HepG2 (cell line): ENCODE results near the gene CEP57L1. TPM values are rescaled to one million over a fixed set of nuclear protein-coding genes. Genes with fewer than 3 reads are reported as not detected.

Experiments used
- ATAC-seq: fragments of 200-7000 bp; cut with Tn5 transposase; 3 replicates; pipeline ENCODE4 v1.9.1; 2020; ENCODE audit warnings: mild to moderate bottlenecking, moderate library complexity
- BruUV-seq: library from RNA; stranded (reverse); fragments of 400-500 nt; replicated peaks from 2 replicates; lab custom pipeline; 2021; lab: Mats Ljungman, UMichigan
- CTCF ChIA-PET: fragments of 300-600 bp; formaldehyde crosslinking; extraction: SDS; loops from one replicate; lab custom pipeline; 2021; ENCODE audit warnings: low total read pairs, inconsistent platforms, low intra/inter-chr PET ratio; lab: Yijun Ruan, JAX
- POLR2A ChIA-PET: fragments of 350-600 bp; sonication (Branson Sonifier 250); formaldehyde crosslinking; loops from one replicate; lab custom pipeline; 2020; ENCODE audit warnings: antibody characterized with exemption, inconsistent platforms; lab: Yijun Ruan, JAX
- DNase-seq: peaks from one replicate; pipeline ENCODE4 v3.0.0-alpha.2; 2015; ENCODE audit warnings: low spot score
- FAIRE-seq: peaks from 3 replicates; lab custom pipeline; 2011; peaks lifted over from hg19 to GRCh38; lab: Jason Lieb, UNC
- H2AFZ ChIP-seq: one replicate; pipeline ENCODE4 v1.6.1; 2011; ENCODE audit warnings: low read length, inconsistent platforms
- H3K27ac ChIP-seq: fragments of 300-600 bp; 3 replicates; pipeline ENCODE4 v1.8.0; 2011; ENCODE audit warnings: mixed run types, mild to moderate bottlenecking, mixed read lengths, low read length, inconsistent platforms; ENCODE audit not compliant: insufficient read depth; ENCODE audit errors: extremely low read length
- H3K27me3 ChIP-seq, 2 experiments: fragments of 200-600 bp in 1 of 2; 2 replicates in 1 of 2; 3 replicates in 1 of 2; pipeline versions ENCODE4 v1.6.0 to v1.8.0; 2011; ENCODE audit warnings: low read length in 2 of 2, mild to moderate bottlenecking in 2 of 2, moderate library complexity in 2 of 2, inconsistent platforms in 1 of 2; ENCODE audit not compliant: insufficient read depth in 2 of 2, control insufficient read depth in 1 of 2
- H3K36me3 ChIP-seq, 2 experiments: fragments of 200-600 bp in 1 of 2; replicated peaks in 1 of 2; 2 replicates in 1 of 2; 3 replicates in 1 of 2; pipeline versions ENCODE4 v1.5.1 to v1.8.0; 2011; ENCODE audit warnings: low read length in 2 of 2, inconsistent platforms in 1 of 2; ENCODE audit not compliant: insufficient read depth in 2 of 2, control insufficient read depth in 1 of 2
- H3K4me1 ChIP-seq: 2 replicates; pipeline ENCODE4 v1.5.1; 2012; ENCODE audit warnings: low read length, inconsistent platforms; ENCODE audit not compliant: insufficient read depth
- H3K4me2 ChIP-seq: 2 replicates; pipeline ENCODE4 v1.6.0; 2011; ENCODE audit warnings: low read depth, low read length, inconsistent platforms
- H3K4me3 ChIP-seq, 3 experiments: fragments of 200-600 bp in 1 of 3; sonication (generic), shearing (Covaris generic) in 1 of 3; replicated peaks in 1 of 3; 2 replicates each; pipeline ENCODE4 v1.5.1; 2011 to 2016; ENCODE audit warnings: low read length in 3 of 3, inconsistent platforms in 2 of 3, low read depth in 2 of 3, mild to moderate bottlenecking in 2 of 3, control low read depth in 1 of 3, mixed read lengths in 1 of 3; ENCODE audit not compliant: insufficient read depth in 1 of 3
- H3K79me2 ChIP-seq: one replicate; pipeline ENCODE4 v1.6.1; 2011; ENCODE audit warnings: low read length, inconsistent platforms; ENCODE audit not compliant: insufficient read depth
- H3K9ac ChIP-seq: 2 replicates; pipeline ENCODE4 v1.6.0; 2011; ENCODE audit warnings: mild to moderate bottlenecking, low read depth, low read length, inconsistent platforms; ENCODE audit not compliant: insufficient read depth
- H3K9me3 ChIP-seq: 2 replicates; pipeline ENCODE4 v1.5.1; 2012; ENCODE audit warnings: mild to moderate bottlenecking, low read length
- H4K20me1 ChIP-seq: 2 replicates; pipeline ENCODE4 v1.6.0; 2011; ENCODE audit warnings: inconsistent platforms, mild to moderate bottlenecking, low read length, moderate library complexity; ENCODE audit not compliant: insufficient read depth
- CBX1 ChIP-seq: IDR thresholded peaks from one replicate; pipeline ENCODE4 v1.6.1; 2016; ENCODE audit warnings: antibody characterized with exemption, low read depth
- CENPX ChIP-seq: sonication (generic); formaldehyde crosslinking; IDR thresholded peaks from 2 replicates; pipeline ENCODE4 v1.9.0; 2021; ENCODE audit warnings: mild to moderate bottlenecking, missing genetic modification reagents, moderate library complexity
- CREM ChIP-seq, 2 experiments: sonication (generic) in 1 of 2; formaldehyde crosslinking in 1 of 2; IDR thresholded peaks; 2 replicates each; pipeline versions ENCODE4 v1.4.0 to v1.6.1; 2016 to 2020; ENCODE audit warnings: antibody characterized with exemption in 1 of 2, mild to moderate bottlenecking in 1 of 2, missing genetic modification reagents in 1 of 2
- HHEX ChIP-seq: IDR thresholded peaks from 2 replicates; pipeline ENCODE4 v1.6.1; 2016; ENCODE audit warnings: control low read depth
- HMG20A ChIP-seq: IDR thresholded peaks from 2 replicates; pipeline ENCODE4 v1.6.1; 2016; ENCODE audit warnings: borderline replicate concordance
- MAFF ChIP-seq: IDR thresholded peaks from 2 replicates; pipeline ENCODE4 v1.6.1; 2011; ENCODE audit warnings: low read depth, low read length, improper control_type of control experiment
- MAFK ChIP-seq, 2 experiments: IDR thresholded peaks in 1 of 2; conservative IDR thresholded peaks in 1 of 2; 2 replicates each; pipeline ENCODE4 v1.6.1; 2011; ENCODE audit warnings: improper control_type of control experiment in 2 of 2, low read length in 2 of 2
- MLX ChIP-seq: IDR thresholded peaks from 2 replicates; pipeline ENCODE4 v1.6.1; 2016
- MXD1 ChIP-seq: sonication (generic); formaldehyde crosslinking; IDR thresholded peaks from 2 replicates; pipeline ENCODE4 v1.4.0; 2020; ENCODE audit warnings: mild to moderate bottlenecking, missing genetic modification reagents
- NFE2 ChIP-seq: sonication (generic); formaldehyde crosslinking; IDR thresholded peaks from 2 replicates; pipeline ENCODE4 v1.4.0; 2020; ENCODE audit warnings: missing genetic modification reagents
- SIX4 ChIP-seq: sonication (generic); formaldehyde crosslinking; IDR thresholded peaks from 2 replicates; pipeline ENCODE4 v1.4.0; 2020; ENCODE audit warnings: missing genetic modification reagents
- SMYD3 ChIP-seq: sonication (generic); formaldehyde crosslinking; IDR thresholded peaks from 2 replicates; pipeline ENCODE4 v1.8.1; 2023; ENCODE audit warnings: mild to moderate bottlenecking, missing genetic modification reagents
- TFAP4 ChIP-seq: sonication (generic); IDR thresholded peaks from 2 replicates; pipeline ENCODE4 v1.6.1; 2016; ENCODE audit warnings: low read depth, borderline replicate concordance
- ZFP36 ChIP-seq: fragments of 150-350 bp; IDR thresholded peaks from 2 replicates; pipeline ENCODE4 v1.6.1; 2018; ENCODE audit warnings: borderline replicate concordance, low read length, low read depth; ENCODE audit not compliant: partially characterized antibody
- ZNF143 ChIP-seq: sonication (generic); formaldehyde crosslinking; IDR thresholded peaks from 2 replicates; pipeline ENCODE4 v1.4.0; 2020; ENCODE audit warnings: missing genetic modification reagents
- ZNF264 ChIP-seq: sonication (generic); formaldehyde crosslinking; IDR thresholded peaks from 2 replicates; pipeline ENCODE4 v1.4.0; 2020; ENCODE audit warnings: missing genetic modification reagents
- ZNF572 ChIP-seq: sonication (generic); formaldehyde crosslinking; IDR thresholded peaks from 2 replicates; pipeline ENCODE4 v1.5.1; 2020; ENCODE audit warnings: mild to moderate bottlenecking, missing genetic modification reagents
- ZNF724P ChIP-seq: sonication (generic); formaldehyde crosslinking; IDR thresholded peaks from 2 replicates; pipeline ENCODE4 v1.8.0; 2022; ENCODE audit warnings: missing genetic modification reagents, borderline replicate concordance
- ZNF839 ChIP-seq: sonication (generic); formaldehyde crosslinking; IDR thresholded peaks from 2 replicates; pipeline ENCODE4 v1.4.0; 2020; ENCODE audit warnings: missing genetic modification reagents, mild to moderate bottlenecking, borderline replicate concordance
- WGBS: methylation state at CpG from one replicate; pipeline ENCODE4 v1.1.6; 2017; ENCODE audit warnings: low lambda C conversion rate; 5-methylcytosine and 5-hydroxymethylcytosine counted together
- in situ Hi-C: cut with HindIII; loops from 2 replicates; pipeline ENCODE4 v1.10.0; 2017; ENCODE audit warnings: low pct_unique_long_range_greater_than_20kb; ENCODE audit not compliant: extremely low pct_ligation_motif_present
- intact Hi-C: fragments of 100-400 bp; cut with micrococcal nuclease; formaldehyde crosslinking; loops from one replicate; pipeline ENCODE4 v1.10.0; 2022; ENCODE audit not compliant: unreplicated experiment
- polyA plus RNA-seq, 8 experiments: library from polyadenylated mRNA; depleted of rRNA in 3 of 8; stranded (reverse) in 7 of 8; unstranded in 1 of 8; fragments of >200 nt; fragmentation: Illumina TruSeq in 4 of 8; extraction: Trizol in 4 of 8; gene quantifications; 2 replicates each; pipeline versions ENCODE4 v1.2.1 to v1.2.3, GENCODE V29; 2011 to 2016; ENCODE audit warnings: low read depth in 4 of 8, missing spikeins in 1 of 8, mixed read lengths in 1 of 8; ENCODE audit not compliant: insufficient read depth in 1 of 8
- total RNA-seq, 5 experiments: library from RNA; depleted of rRNA; stranded (reverse); fragments of >200 nt; fragmentation: Illumina TruSeq; extraction: Trizol; gene quantifications; 2 replicates each; pipeline ENCODE4 v1.2.3, GENCODE V29; 2016; ENCODE audit warnings: low read depth in 1 of 5

Gene CEP57L1
- total and polyA plus RNA-seq, 2 of the 13 experiments (the other 11 are each of a cell fraction or from before 2014, with no cell fraction given) = 7.7 to 15.5 TPM

DNA sequence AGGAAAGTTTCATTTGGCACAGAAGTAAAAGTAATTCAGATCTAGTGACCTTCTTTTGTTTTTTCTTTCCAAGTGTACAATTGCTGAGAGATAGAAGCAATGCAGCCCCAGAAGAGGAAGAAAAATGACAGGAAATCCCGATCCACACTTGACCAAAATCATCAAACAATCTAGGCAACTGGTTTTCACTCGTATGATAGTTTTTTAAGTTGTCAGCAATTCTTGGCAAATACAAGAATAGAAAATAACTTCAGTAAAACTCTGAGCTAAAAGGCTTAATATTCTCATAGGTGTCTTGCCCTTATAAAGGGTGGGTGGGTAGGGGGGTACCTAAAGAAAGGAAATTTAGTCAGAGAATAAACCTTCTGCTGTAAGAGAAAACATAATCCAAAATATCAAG, 36.7 kb upstream of the CEP57L1 start:
- no peaks in the 10 kb centered on the region for H3K9me3 ChIP-seq
- H3K27me3 ChIP-seq = no peaks in the 10 kb centered on the region
- peaks cover 16% of the 10 kb centered on the region for H3K4me1 ChIP-seq
- H3K27ac ChIP-seq = no peak overlapping the region
- no peak overlapping the region for H3K4me2 ChIP-seq
- H4K20me1 ChIP-seq = no peaks in the 10 kb centered on the region
- H2AFZ ChIP-seq = no peak overlapping the region
- no peak for FAIRE-seq
- H3K4me3 ChIP-seq = no peak overlapping the region
- no peaks in the 10 kb centered on the region for H3K79me2 ChIP-seq
- DNase-seq = no peak
- CTCF ChIA-PET = no interaction called here
- in situ Hi-C loops (no loop called here), intact Hi-C loops (loop anchor here (1.0 kb wide), 1 partner anchor 8 kb away; no protein-coding TSS in a partner anchor)
- no peaks in the 10 kb centered on the region for H3K36me3 ChIP-seq
- no peak for ATAC-seq
- H3K9ac ChIP-seq = no peak overlapping the region
- POLR2A ChIA-PET = interaction anchor here (1.2 kb wide), 1 partner anchor 50 kb away, joined by 3 read pairs; no protein-coding TSS in a partner anchor
- BruUV-seq = no TSS peak
- WGBS = 97% methylated on average over 2 of the region's 2 CpGs
- peak; percentile 37 to 77; a peak in 3 of 4 replicates for TF ChIP-seq MAFK (conservative IDR thresholded peaks at IDR 0.05 in 1 of 2, IDR thresholded peaks at IDR 0.05 in 1 of 2; ENCODE audit: low read length in 2 of 2)
- no peak for TF ChIP-seq NFE2 (CRISPR knock-in tag)
- TF ChIP-seq MAFF = peak; percentile 59
- TF ChIP-seq, all 625 proteins: peak for 2

GRCh38 chr6:109059153-109059552, 36.2 kb upstream of the CEP57L1 start:
- BruUV-seq = no TSS peak
- CTCF ChIA-PET = no interaction called here
- H3K4me1 ChIP-seq = peaks cover 16% of the 10 kb centered on the region
- H3K79me2 ChIP-seq = no peaks in the 10 kb centered on the region
- POLR2A ChIA-PET = interaction anchor here (1.2 kb wide), 1 partner anchor 51 kb away, joined by 3 read pairs; no protein-coding TSS in a partner anchor
- WGBS = 62% methylated on average over 3 of the region's 3 CpGs
- intact Hi-C loops (loop anchor here (1.0 kb wide), 1 partner anchor 9 kb away; no protein-coding TSS in a partner anchor), in situ Hi-C loops (no loop called here)
- H3K9ac ChIP-seq = no peak overlapping the region
- no peak overlapping the region for H2AFZ ChIP-seq
- no peaks in the 10 kb centered on the region for H3K27me3 ChIP-seq
- DNase-seq (peak; percentile 39), FAIRE-seq (no peak), ATAC-seq (no peak)
- H3K27ac ChIP-seq = no peak overlapping the region
- no peak overlapping the region for H3K4me3 ChIP-seq
- H4K20me1 ChIP-seq = no peaks in the 10 kb centered on the region
- H3K4me2 ChIP-seq = 0 out of 2 replicates have a peak overlapping the region, but pooled peaks have one; percentile 19
- no peaks in the 10 kb centered on the region for H3K36me3 ChIP-seq
- H3K9me3 ChIP-seq = no peaks in the 10 kb centered on the region
- TF ChIP-seq CREM (IDR thresholded peaks at IDR 0.05) (no peak), CREM (CRISPR knock-in tag; IDR thresholded peaks at IDR 0.05) (no peak), TFAP4 (no peak), ZFP36 (no peak), MXD1 (CRISPR knock-in tag) (no peak), SIX4 (CRISPR knock-in tag) (no peak), ZNF724P (CRISPR knock-in tag) (no peak), SMYD3 (no peak), HHEX (CRISPR knock-in tag) (no peak), ZNF264 (CRISPR knock-in tag) (no peak), CBX1 (no peak), HMG20A (CRISPR knock-in tag) (peak; percentile 14; the same call in 1 of the 2 replicates), CENPX (CRISPR knock-in tag) (no peak), ZNF572 (CRISPR knock-in tag) (no peak), ZNF839 (no peak), ZNF143 (no peak), MLX (CRISPR knock-in tag) (no peak)
